AG09319 (cell line): ENCODE results near the gene PKP4.

Source experiments
- DNase-seq: peaks from one replicate; pipeline ENCODE4 v3.0.0-alpha.2; 2010; ENCODE audit warnings: low read depth; ENCODE audit errors: extremely low read depth
- TF ChIP-seq, protein P1 (sequence below): IDR thresholded peaks from 2 replicates; pipeline ENCODE4 v1.5.1; 2011; ENCODE audit warnings: low read depth, mild to moderate bottlenecking, inconsistent platforms, low read length, moderate library complexity

PKP4 gene

DNA sequence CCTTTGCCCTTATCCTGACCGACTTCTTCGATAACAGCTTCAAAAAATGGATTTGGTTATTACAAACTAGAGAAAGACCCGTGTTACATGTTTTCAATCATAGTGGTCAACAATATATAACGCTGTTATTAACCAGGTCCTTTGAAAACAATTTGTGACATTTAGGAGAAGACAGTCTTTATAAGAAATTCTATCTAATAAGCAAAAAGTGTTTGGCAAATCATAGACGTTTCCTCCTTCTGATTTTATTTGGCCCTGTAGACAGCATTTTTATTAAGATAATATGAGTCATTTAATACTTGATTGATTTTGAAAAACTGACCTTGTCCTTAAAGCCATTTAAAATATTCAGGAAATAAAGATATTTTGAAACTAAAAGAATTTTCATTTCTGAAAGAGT is 177.9 kb downstream of the PKP4 start:
- TF ChIP-seq, protein P1, sequence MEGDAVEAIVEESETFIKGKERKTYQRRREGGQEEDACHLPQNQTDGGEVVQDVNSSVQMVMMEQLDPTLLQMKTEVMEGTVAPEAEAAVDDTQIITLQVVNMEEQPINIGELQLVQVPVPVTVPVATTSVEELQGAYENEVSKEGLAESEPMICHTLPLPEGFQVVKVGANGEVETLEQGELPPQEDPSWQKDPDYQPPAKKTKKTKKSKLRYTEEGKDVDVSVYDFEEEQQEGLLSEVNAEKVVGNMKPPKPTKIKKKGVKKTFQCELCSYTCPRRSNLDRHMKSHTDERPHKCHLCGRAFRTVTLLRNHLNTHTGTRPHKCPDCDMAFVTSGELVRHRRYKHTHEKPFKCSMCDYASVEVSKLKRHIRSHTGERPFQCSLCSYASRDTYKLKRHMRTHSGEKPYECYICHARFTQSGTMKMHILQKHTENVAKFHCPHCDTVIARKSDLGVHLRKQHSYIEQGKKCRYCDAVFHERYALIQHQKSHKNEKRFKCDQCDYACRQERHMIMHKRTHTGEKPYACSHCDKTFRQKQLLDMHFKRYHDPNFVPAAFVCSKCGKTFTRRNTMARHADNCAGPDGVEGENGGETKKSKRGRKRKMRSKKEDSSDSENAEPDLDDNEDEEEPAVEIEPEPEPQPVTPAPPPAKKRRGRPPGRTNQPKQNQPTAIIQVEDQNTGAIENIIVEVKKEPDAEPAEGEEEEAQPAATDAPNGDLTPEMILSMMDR, result no peak
- DNase-seq, result no peak

DNA sequence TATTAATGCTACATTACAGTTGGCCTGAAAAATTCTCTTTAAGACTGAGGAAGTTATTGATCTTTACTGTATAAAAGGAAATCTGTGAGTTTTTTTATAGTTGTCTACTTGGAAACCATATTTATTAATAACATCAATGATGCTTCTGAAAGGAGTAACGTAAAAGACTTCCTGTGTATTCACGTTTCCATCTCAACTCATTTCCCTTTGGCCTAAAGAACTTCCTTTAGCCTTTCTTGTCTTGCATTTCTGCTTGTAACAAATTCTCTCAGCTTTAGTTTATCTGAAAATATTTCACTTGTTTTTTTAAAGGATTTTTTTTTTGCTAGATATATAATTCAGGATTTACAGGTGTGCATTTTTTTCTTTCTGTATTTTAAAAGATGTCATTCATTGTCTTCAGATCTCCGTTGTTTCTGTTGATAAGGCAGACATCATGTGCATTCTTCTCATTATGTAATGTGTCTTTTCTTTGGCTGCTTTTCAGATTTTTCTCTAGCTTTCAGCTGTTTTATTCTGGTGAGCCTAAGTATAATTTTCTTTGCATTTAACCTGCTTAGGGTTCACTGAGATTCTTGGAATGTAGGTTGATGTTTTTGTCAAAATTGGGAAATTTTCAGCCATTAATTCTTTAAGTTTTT is 179.3 kb downstream of the PKP4 start:
- DNase-seq, result no peak
- TF ChIP-seq, protein P1, result no peak

DNA sequence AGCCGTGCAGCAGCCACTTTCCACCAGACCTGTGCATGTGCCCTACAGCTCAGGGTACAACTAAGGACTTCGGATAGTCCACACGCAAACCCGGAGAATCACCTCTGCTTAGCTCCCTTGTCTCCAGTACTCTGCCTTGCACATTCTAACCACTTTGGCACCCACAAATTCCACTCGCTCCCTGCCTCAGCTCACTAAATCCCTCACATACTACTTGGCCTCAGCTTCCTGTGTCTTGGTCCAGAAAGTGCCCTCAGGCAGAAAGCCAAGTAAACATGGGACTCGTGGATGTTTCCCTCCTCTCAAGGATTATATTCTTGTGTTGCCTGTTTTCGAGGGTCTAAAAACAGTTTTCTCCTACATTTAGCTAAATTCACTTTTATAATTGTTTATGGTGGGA is 180.6 kb downstream of the PKP4 start:
- no peak for DNase-seq
- TF ChIP-seq, protein P1, result no peak

DNA sequence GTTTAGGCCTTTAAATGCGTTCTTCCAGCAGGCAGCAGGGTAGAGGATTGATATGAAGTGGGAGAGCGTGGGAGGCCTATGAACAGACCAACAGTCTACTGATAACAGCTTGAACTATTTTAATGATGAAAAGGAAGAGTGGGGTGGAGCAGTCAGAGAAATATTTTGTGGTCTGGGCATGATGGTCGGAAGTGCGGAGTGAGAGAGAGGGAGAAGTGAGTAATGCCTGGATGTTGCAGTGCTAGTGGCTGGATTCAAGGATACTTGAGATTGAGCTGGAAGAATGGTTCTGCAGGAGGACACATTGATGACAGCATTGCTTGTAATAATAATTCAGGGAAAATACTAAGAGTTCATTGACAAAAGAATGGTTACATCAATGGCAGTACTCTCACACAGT is 187.4 kb downstream of the PKP4 start:
- peak; percentile 59 for DNase-seq

DNA sequence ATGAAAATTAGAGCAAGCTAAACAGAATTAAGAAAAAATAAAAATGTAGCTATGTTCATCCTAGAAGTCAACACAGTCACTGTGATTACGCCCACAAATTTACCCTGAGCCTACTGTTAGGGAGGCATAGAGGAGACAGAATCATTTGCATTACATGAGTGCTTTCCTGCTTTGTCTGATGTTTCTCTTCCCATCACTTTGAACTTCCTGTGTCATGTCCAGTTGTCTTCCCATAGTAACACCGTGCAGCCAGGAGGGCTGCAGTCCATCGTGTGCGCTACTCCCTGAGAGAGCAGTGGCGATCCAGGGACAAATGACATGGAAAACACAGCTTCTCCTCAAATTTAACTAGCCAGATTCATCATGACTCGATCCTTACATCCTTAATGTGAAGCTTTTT is 188.5 kb downstream of the PKP4 start:
- no peak for DNase-seq
- TF ChIP-seq, protein P1, result no peak

More for the DNA sequence above, 187.4 kb downstream of the PKP4 start:
- TF ChIP-seq, protein P1, result no peak

DNA sequence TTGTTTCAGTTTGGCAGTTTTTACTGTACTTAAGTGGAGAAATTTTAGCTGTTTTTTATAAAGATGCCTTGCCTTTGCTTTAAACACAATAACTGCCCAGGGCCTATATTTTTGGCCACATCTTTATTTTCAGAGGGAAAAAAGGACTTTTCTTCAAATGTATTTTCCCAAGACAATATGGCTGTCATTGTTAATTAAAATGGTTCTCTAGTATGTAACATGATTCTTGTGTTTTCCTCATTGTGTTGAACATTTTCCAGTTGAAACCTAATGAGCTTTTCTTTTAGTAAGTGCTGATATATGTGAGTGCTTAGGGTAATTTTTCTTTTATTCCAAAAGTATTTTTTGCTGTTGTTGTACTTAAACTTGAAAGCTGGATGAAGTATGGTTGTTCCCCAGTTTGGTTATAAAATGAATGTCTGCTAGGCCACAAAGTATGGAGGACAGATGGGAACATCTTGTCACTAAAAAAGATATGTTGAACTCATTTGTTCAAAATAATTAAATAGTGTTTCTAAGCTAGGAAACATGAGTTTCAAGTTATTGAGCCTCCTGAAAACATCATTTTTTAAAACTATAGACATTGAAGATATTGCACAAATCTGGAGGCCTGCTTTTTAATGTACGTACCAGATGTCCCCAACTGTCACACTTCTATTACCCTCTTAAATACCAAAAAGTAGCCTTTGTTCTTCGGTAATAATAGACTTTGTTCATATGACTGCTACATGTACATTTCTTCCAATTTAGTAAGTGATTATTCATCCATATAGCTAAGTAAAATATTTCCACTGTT is 190.9 kb downstream of the PKP4 start:
- no peak for DNase-seq
- TF ChIP-seq, protein P1, result no peak

DNA sequence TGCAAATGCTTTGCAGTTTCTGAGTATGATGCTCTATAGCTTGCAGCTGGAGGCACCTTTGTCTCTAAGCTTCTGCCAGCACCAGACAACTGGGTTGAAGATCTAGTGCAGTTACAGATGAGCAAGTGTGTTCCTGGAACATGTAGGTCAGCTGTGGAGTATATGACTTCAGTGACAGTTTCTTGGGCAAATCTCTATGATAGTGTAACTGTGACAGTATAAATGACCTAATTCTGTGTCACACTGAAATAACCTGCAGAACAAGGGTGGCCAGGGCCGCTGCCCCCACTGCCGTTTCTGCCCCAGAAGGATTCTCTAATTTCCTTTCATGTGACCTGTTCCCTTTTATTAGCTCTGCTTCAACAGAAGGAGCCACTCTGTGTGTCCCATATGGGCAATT is 193.1 kb downstream of the PKP4 start:
- DNase-seq, result no peak
- TF ChIP-seq, protein P1, result no peak
